PC-9 (cell line): ENCODE measurements around the gene HSPA12B. TPM values are rescaled to one million over a fixed set of nuclear protein-coding genes. Genes with fewer than 3 reads are reported as not detected.

ENCODE experiments used
- BruUV-seq: library from RNA; stranded (reverse); fragments of 400-500 nt; replicated peaks from 2 replicates; lab custom pipeline; 2021; lab: Mats Ljungman, UMichigan
- CTCF ChIA-PET: fragments of 300-600 bp; sonication (Branson Sonifier 250); formaldehyde crosslinking; loops from one replicate; lab custom pipeline; 2022; ENCODE audit warnings: antibody characterized with exemption; lab: Charles Lee
- POLR2A ChIA-PET: fragments of 300-600 bp; sonication (Branson Sonifier 250); formaldehyde crosslinking; loops from one replicate; lab custom pipeline; 2022; ENCODE audit warnings: antibody characterized with exemption; ENCODE audit not compliant: unreplicated experiment; lab: Charles Lee
- DNase-seq, 2 experiments: peaks; one replicate each; pipeline versions ENCODE4 v3.0.0 to v3.0.0-alpha.2; 2015 to 2022; ENCODE audit warnings: mixed read lengths in 1 of 2
- H2AFZ ChIP-seq: fragments of 200-600 bp; sonication (generic); 2 replicates; pipeline ENCODE4 v1.8.1; 2017; ENCODE audit warnings: antibody characterized with exemption
- H3F3A ChIP-seq: fragments of 200-600 bp; sonication (generic); 2 replicates; pipeline ENCODE4 v1.8.1; 2017; ENCODE audit warnings: antibody characterized with exemption, mild to moderate bottlenecking, low read depth; ENCODE audit not compliant: insufficient read depth
- H3K27ac ChIP-seq: fragments of 200-600 bp; sonication (generic); 2 replicates; pipeline ENCODE4 v1.6.1; 2016; ENCODE audit warnings: mixed run types
- H3K27me3 ChIP-seq: fragments of 200-600 bp; sonication (generic); 2 replicates; pipeline ENCODE4 v1.6.1; 2016; ENCODE audit warnings: low read depth, mixed run types; ENCODE audit not compliant: insufficient read depth
- H3K36me3 ChIP-seq: fragments of 200-600 bp; sonication (generic); 2 replicates; pipeline ENCODE4 v1.6.1; 2016; ENCODE audit warnings: low read depth, mixed run types
- H3K4me1 ChIP-seq: fragments of 200-600 bp; sonication (generic); replicated peaks from 2 replicates; pipeline ENCODE4 v1.6.1; 2016; ENCODE audit warnings: mixed run types; ENCODE audit not compliant: insufficient read depth
- H3K4me2 ChIP-seq: fragments of 200-600 bp; sonication (generic); 2 replicates; pipeline ENCODE4 v1.6.1; 2017; ENCODE audit warnings: mixed run types
- H3K4me3 ChIP-seq: fragments of 200-600 bp; sonication (generic); 2 replicates; pipeline ENCODE4 v1.6.1; 2016; ENCODE audit warnings: mixed run types
- H3K79me2 ChIP-seq: fragments of 200-600 bp; sonication (generic); 2 replicates; pipeline ENCODE4 v1.6.1; 2017; ENCODE audit warnings: low read depth, mixed run types
- H3K9me2 ChIP-seq: fragments of 200-600 bp; sonication (generic); 2 replicates; pipeline ENCODE4 v1.8.1; 2017; ENCODE audit warnings: mild to moderate bottlenecking; ENCODE audit not compliant: insufficient read depth
- H3K9me3 ChIP-seq: fragments of 200-600 bp; sonication (generic); 2 replicates; pipeline ENCODE4 v1.8.1; 2016; ENCODE audit warnings: low read depth; ENCODE audit not compliant: insufficient read depth
- H4K20me1 ChIP-seq: fragments of 200-600 bp; sonication (generic); 2 replicates; pipeline ENCODE4 v1.8.1; 2017; ENCODE audit not compliant: insufficient read depth
- CTCF ChIP-seq: fragments of 200-600 bp; sonication (generic); conservative IDR thresholded peaks from 2 replicates; pipeline ENCODE4 v1.6.1; 2017; ENCODE audit warnings: mixed run types, antibody characterized with exemption, mild to moderate bottlenecking, moderate library complexity
- EZH2 ChIP-seq: fragments of 200-600 bp; sonication (generic); IDR thresholded peaks from 2 replicates; pipeline ENCODE4 v1.8.0; 2017; ENCODE audit warnings: antibody characterized with exemption, low read depth
- intact Hi-C: fragments of 100-400 bp; cut with micrococcal nuclease; formaldehyde crosslinking; loops from one replicate; pipeline ENCODE4 v1.10.0; 2022; ENCODE audit not compliant: unreplicated experiment
- total RNA-seq: library from RNA; stranded (reverse); gene quantifications from 2 replicates; pipeline ENCODE4 v1.2.3, GENCODE V29; 2021

The HSPA12B gene
- total RNA-seq, 1 experiment from 2014 or later: not detected

DNA sequence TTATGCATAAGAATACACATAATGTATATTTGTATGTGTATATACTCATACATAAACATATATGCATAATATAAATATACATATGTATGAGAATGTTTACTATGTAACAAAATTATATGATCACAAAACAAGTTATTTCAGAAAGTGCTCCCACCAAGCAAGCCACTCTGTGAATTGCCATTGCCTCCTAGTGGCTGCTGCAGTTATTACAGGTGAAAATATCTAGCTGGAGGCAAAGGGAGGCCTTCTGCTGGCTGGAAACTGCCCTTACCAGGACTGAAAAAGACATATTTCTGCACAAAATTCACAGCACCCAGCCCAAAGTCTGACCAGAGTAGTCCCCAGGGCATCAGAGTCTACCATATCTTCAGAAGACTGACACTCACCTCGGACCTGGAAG lies 36.3 kb upstream of the HSPA12B start:
- peak; percentile 62 for TF ChIP-seq CTCF
- TF ChIP-seq EZH2: no peak
- POLR2A ChIA-PET: no interaction called here
- intact Hi-C loops: no loop called here
- Histone ChIP-seq H3K9me3 (peaks cover 4% of the 10 kb centered on the region; the same call in 1 of the 2 replicates), H3K27me3 (peaks cover 21% of the 10 kb centered on the region; the same call in 1 of the 2 replicates), H4K20me1 (no peaks in the 10 kb centered on the region), H3K27ac (no peak overlapping the region), H3K79me2 (no peaks in the 10 kb centered on the region), H2AFZ (no peak overlapping the region), H3F3A (no peaks in the 10 kb centered on the region), H3K4me3 (no peak overlapping the region), H3K4me1 (no peaks in the 10 kb centered on the region), H3K36me3 (no peaks in the 10 kb centered on the region), H3K9me2 (no peaks in the 10 kb centered on the region), H3K4me2 (no peak overlapping the region)
- no TSS peak for BruUV-seq
- CTCF ChIA-PET: no interaction called here
- no peak for DNase-seq

GRCh38 chr20:3696745-3697587 lies 35.5 kb upstream of the HSPA12B start:
- no peak overlapping the region for H3K27ac ChIP-seq
- peaks cover 4% of the 10 kb centered on the region; the same call in 1 of the 2 replicates for H3K9me3 ChIP-seq
- H2AFZ ChIP-seq: no peak overlapping the region
- H3K9me2 ChIP-seq: no peaks in the 10 kb centered on the region
- no peak overlapping the region for H3K4me3 ChIP-seq
- no peaks in the 10 kb centered on the region for H4K20me1 ChIP-seq
- TF ChIP-seq EZH2: no peak
- TF ChIP-seq CTCF: no peak
- POLR2A ChIA-PET: no interaction called here
- BruUV-seq: no TSS peak
- CTCF ChIA-PET: interaction anchor here (0.6 to 1.0 kb wide), 2 partner anchors 14 to 30 kb away, joined by 4 to 6 read pairs; no protein-coding TSS in a partner anchor
- H3K4me1 ChIP-seq: no peaks in the 10 kb centered on the region
- H3K4me2 ChIP-seq: no peak overlapping the region
- no peaks in the 10 kb centered on the region for H3K36me3 ChIP-seq
- H3F3A ChIP-seq: no peaks in the 10 kb centered on the region
- H3K79me2 ChIP-seq: no peaks in the 10 kb centered on the region
- intact Hi-C loops: no loop called here
- H3K27me3 ChIP-seq: peaks cover 21% of the 10 kb centered on the region; the same call in 1 of the 2 replicates
- DNase-seq: no peak

DNA sequence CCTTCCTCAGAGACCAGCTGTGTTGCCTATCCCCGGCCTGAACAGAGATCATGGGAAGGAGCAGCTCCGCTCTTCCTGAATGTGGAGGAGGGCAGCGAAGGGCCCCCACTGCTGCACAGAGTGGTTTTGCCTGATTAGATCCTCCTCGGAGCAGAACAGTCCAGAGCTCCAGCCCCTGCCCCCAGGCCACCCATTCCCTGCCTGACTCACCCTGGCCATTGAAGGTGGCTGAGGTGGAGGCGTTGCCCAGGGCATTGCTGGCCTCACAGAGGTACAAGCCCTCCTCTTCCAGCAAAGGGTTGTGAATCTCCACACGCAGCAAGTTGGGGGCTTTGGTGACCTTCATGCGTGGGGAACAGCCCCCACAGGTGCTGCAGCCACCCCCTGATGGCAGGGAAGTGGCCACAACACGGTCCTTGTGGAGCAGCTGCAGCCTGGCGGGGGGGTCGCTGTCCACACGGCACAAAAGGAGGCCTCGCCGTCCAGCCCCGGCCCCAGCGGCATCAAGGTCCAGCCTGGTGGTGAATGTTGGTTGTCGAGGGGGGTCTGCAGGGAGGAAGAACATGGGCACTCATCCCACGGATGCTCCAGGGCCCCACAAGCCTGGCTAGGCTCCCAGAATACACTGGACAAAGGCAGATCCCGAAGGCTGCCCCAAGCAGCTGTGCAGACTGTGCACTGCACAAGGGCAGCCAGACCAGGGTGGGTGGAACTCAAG lies 34.7 kb upstream of the HSPA12B start:
- peaks cover 18% of the 10 kb centered on the region; the same call in 1 of the 2 replicates for H3K27me3 ChIP-seq
- DNase-seq: no peak
- no peak overlapping the region for H3K4me2 ChIP-seq
- no peaks in the 10 kb centered on the region for H3F3A ChIP-seq
- intact Hi-C loops: no loop called here
- no peak for TF ChIP-seq CTCF
- no peak for TF ChIP-seq EZH2
- no peak overlapping the region for H3K4me3 ChIP-seq
- no peaks in the 10 kb centered on the region for H3K79me2 ChIP-seq
- BruUV-seq: no TSS peak
- ChIA-PET CTCF (interaction anchor here (0.6 to 1.0 kb wide), 2 partner anchors 13 to 29 kb away, joined by 4 to 6 read pairs; no protein-coding TSS in a partner anchor), POLR2A (interaction anchor here (0.6 kb wide), 1 partner anchor 232 kb away, joined by 3 read pairs; no protein-coding TSS in a partner anchor)
- H3K36me3 ChIP-seq: no peaks in the 10 kb centered on the region
- H2AFZ ChIP-seq: no peak overlapping the region
- peaks cover 4% of the 10 kb centered on the region; the same call in 1 of the 2 replicates for H3K9me3 ChIP-seq
- H3K9me2 ChIP-seq: no peaks in the 10 kb centered on the region
- no peaks in the 10 kb centered on the region for H4K20me1 ChIP-seq
- no peaks in the 10 kb centered on the region for H3K4me1 ChIP-seq
- no peak overlapping the region for H3K27ac ChIP-seq
